GM23338 (cell line): ENCODE results near the gene WFDC13. TPM values are rescaled to one million over a fixed set of nuclear protein-coding genes. Genes with fewer than 3 reads are reported as not detected.

Experiments
- ATAC-seq: fragments of 200-7000 bp; cut with Tn5 transposase; 3 replicates; pipeline ENCODE4 v1.9.1; 2020
- DNase-seq: peaks from one replicate; pipeline ENCODE4 v3.0.0-alpha.2; 2015; ENCODE audit warnings: low spot score
- H2AFZ ChIP-seq: fragments of 200-600 bp; sonication (generic); 2 replicates; pipeline ENCODE4 v1.8.0; 2016; ENCODE audit warnings: antibody characterized with exemption, mild to moderate bottlenecking, moderate library complexity
- H3F3A ChIP-seq: fragments of 200-600 bp; sonication (generic); replicated peaks from 2 replicates; pipeline ENCODE4 v1.8.0; 2017; ENCODE audit warnings: antibody characterized with exemption, mixed run types, low read depth
- H3K27ac ChIP-seq: fragments of 200-600 bp; sonication (generic); 2 replicates; pipeline ENCODE4 v1.6.1; 2016; ENCODE audit warnings: low read depth
- H3K27me3 ChIP-seq: fragments of 200-600 bp; sonication (generic); 2 replicates; pipeline ENCODE4 v1.8.0; 2016; ENCODE audit warnings: mild to moderate bottlenecking, mixed run types, moderate library complexity; ENCODE audit not compliant: insufficient read depth
- H3K36me3 ChIP-seq: fragments of 200-600 bp; sonication (generic); 2 replicates; pipeline ENCODE4 v1.8.0; 2016; ENCODE audit warnings: mild to moderate bottlenecking; ENCODE audit not compliant: insufficient read depth
- H3K4me1 ChIP-seq: fragments of 200-600 bp; sonication (generic); 2 replicates; pipeline ENCODE4 v1.8.0; 2016; ENCODE audit warnings: mild to moderate bottlenecking, moderate library complexity; ENCODE audit not compliant: insufficient read depth
- H3K4me2 ChIP-seq: fragments of 200-600 bp; sonication (generic); 2 replicates; pipeline ENCODE4 v1.7.1; 2017; ENCODE audit warnings: mixed run types
- H3K4me3 ChIP-seq: fragments of 200-600 bp; sonication (generic); 2 replicates; pipeline ENCODE4 v1.6.1; 2016; ENCODE audit warnings: mixed run types
- H3K79me2 ChIP-seq: fragments of 200-600 bp; sonication (generic); replicated peaks from 2 replicates; pipeline ENCODE4 v1.8.0; 2017; ENCODE audit warnings: mild to moderate bottlenecking; ENCODE audit not compliant: insufficient read depth
- H3K9me2 ChIP-seq: fragments of 200-600 bp; sonication (generic); 2 replicates; pipeline ENCODE4 v1.8.0; 2017; ENCODE audit not compliant: insufficient read depth
- H4K20me1 ChIP-seq: fragments of 200-600 bp; sonication (generic); replicated peaks from 2 replicates; pipeline ENCODE4 v1.8.0; 2017; ENCODE audit warnings: mild to moderate bottlenecking; ENCODE audit not compliant: insufficient read depth
- H3K27ac Mint-ChIP-seq: 2 replicates; pipeline ENCODE4 v1.8.0; 2020; ENCODE audit warnings: inconsistent platforms, mild to moderate bottlenecking, moderate library complexity, mixed read lengths
- H3K27me3 Mint-ChIP-seq: 3 replicates; pipeline ENCODE4 v1.8.0; 2022; ENCODE audit warnings: low read depth, mild to moderate bottlenecking, moderate library complexity, mixed read lengths, inconsistent platforms; ENCODE audit not compliant: insufficient read depth, poor library complexity
- H3K36me3 Mint-ChIP-seq: 3 replicates; pipeline ENCODE4 v1.8.0; 2021; ENCODE audit warnings: low read depth, mild to moderate bottlenecking, inconsistent platforms, moderate library complexity, mixed read lengths
- H3K4me1 Mint-ChIP-seq: 3 replicates; pipeline ENCODE4 v1.8.0; 2020; ENCODE audit warnings: mild to moderate bottlenecking, inconsistent platforms, mixed read lengths
- H3K4me3 Mint-ChIP-seq: 3 replicates; pipeline ENCODE4 v1.8.0; 2021; ENCODE audit warnings: moderate library complexity, mild to moderate bottlenecking, inconsistent platforms, mixed read lengths
- H3K9me3 Mint-ChIP-seq: 3 replicates; pipeline ENCODE4 v1.8.0; 2020; ENCODE audit warnings: moderate library complexity, mild to moderate bottlenecking, inconsistent platforms, mixed read lengths
- CREB1 ChIP-seq: fragments of 250-450 bp; sonication (Bioruptor Pico); IDR thresholded peaks from 2 replicates; pipeline ENCODE4 v1.5.0; 2020; ENCODE audit warnings: low read depth, mild to moderate bottlenecking, moderate library complexity
- CTCF ChIP-seq, 2 experiments: fragments of 200-600 bp in 1 of 2; sonication (generic) in 1 of 2; conservative IDR thresholded peaks; 2 replicates each; pipeline versions ENCODE4 v1.5.1 to v1.6.1; 2016 to 2017; ENCODE audit warnings: antibody characterized with exemption in 2 of 2, low read depth in 2 of 2, mild to moderate bottlenecking in 2 of 2, moderate library complexity in 1 of 2
- ETS1 ChIP-seq: IDR thresholded peaks from 2 replicates; pipeline ENCODE4 v1.6.1; 2016; ENCODE audit warnings: antibody characterized with exemption
- EZH2 ChIP-seq: fragments of 200-600 bp; sonication (generic); IDR thresholded peaks from one replicate; pipeline ENCODE4 v1.8.0; 2017; ENCODE audit warnings: antibody characterized with exemption, mild to moderate bottlenecking, low read depth; ENCODE audit not compliant: unreplicated experiment
- EZH2phosphoT487 ChIP-seq: fragments of 200-600 bp; sonication (generic); IDR thresholded peaks from one replicate; pipeline ENCODE4 v1.8.1; 2018; ENCODE audit warnings: antibody characterized with exemption; ENCODE audit not compliant: unreplicated experiment
- JUNB ChIP-seq: IDR thresholded peaks from one replicate; pipeline ENCODE4 v1.6.1; 2016; ENCODE audit warnings: antibody characterized with exemption; ENCODE audit not compliant: unreplicated experiment
- NANOG ChIP-seq: IDR thresholded peaks from 2 replicates; pipeline ENCODE4 v1.6.1; 2016; ENCODE audit warnings: antibody characterized with exemption, borderline replicate concordance
- POLR2AphosphoS5 ChIP-seq: IDR thresholded peaks from 2 replicates; pipeline ENCODE4 v1.6.1; 2016; ENCODE audit warnings: antibody characterized with exemption, low read depth
- REST ChIP-seq: IDR thresholded peaks from one replicate; pipeline ENCODE4 v1.6.1; 2018; ENCODE audit warnings: antibody characterized with exemption; ENCODE audit not compliant: unreplicated experiment
- STAT1 ChIP-seq: IDR thresholded peaks from one replicate; pipeline ENCODE4 v1.6.1; 2016; ENCODE audit warnings: antibody characterized with exemption; ENCODE audit not compliant: unreplicated experiment
- ZNF114 ChIP-seq: fragments of 250-450 bp; sonication (Bioruptor Pico); IDR thresholded peaks from 2 replicates; pipeline ENCODE4 v1.5.0; 2020; ENCODE audit warnings: mild to moderate bottlenecking, moderate library complexity
- ZNF331 ChIP-seq: fragments of 250-450 bp; sonication (Bioruptor Pico); IDR thresholded peaks from 2 replicates; pipeline ENCODE4 v1.5.0; 2020; ENCODE audit warnings: low read depth, mild to moderate bottlenecking, moderate library complexity
- ZNF462 ChIP-seq: fragments of 250-450 bp; sonication (Bioruptor Pico); IDR thresholded peaks from 2 replicates; pipeline ENCODE4 v1.5.0; 2020; ENCODE audit warnings: mild to moderate bottlenecking, moderate library complexity
- long read RNA-seq: library from polyadenylated mRNA; unstranded; transcript quantifications from one replicate; pipeline ENCODE4 v2.0.0, GENCODE V29; 2020; ENCODE audit not compliant: unreplicated experiment
- polyA plus RNA-seq: library from polyadenylated mRNA; unstranded; fragments of >200 nt; fragmentation: Nextera tagmentation; extraction: Ambion mirVana; gene quantifications from 2 replicates; pipeline ENCODE4 v1.2.1, GENCODE V29; 2016
- total RNA-seq: library from RNA; depleted of rRNA; stranded (reverse); fragments of >200 nt; shearing (Covaris generic); gene quantifications from 2 replicates; pipeline ENCODE4 v1.2.3, GENCODE V29; 2014; rRNA removed

The WFDC13 gene
- total RNA-seq, result not detected in 2 replicates
- polyA plus RNA-seq, result not detected in 2 replicates
- long read RNA-seq, result 0 reads

- peaks cover 4% of the 10 kb centered on the region for H3K27me3 Mint-ChIP-seq
- ATAC-seq (no peak), DNase-seq (no peak)
- Histone ChIP-seq H3F3A (no peaks in the 10 kb centered on the region), H3K79me2 (no peaks in the 10 kb centered on the region), H3K9me2 (peaks cover 24% of the 10 kb centered on the region), H3K27ac (no peak within 1 kb of the TSS), H3K36me3 (no peaks in the 10 kb centered on the region), H3K4me1 (no peaks in the 10 kb centered on the region), H4K20me1 (no peaks in the 10 kb centered on the region), H3K4me2 (no peak within 1 kb of the TSS), H3K27me3 (no peaks in the 10 kb centered on the region), H2AFZ (no peak within 1 kb of the TSS), H3K4me3 (no peak within 1 kb of the TSS)
- no peak within 1 kb of the TSS for H3K27ac Mint-ChIP-seq
- H3K36me3 Mint-ChIP-seq, result no peaks in the 10 kb centered on the region
- TF ChIP-seq REST (no peak), CREB1 (no peak), ZNF331 (CRISPR knock-in tag) (no peak), NANOG (no peak), EZH2 (no peak), ETS1 (no peak), POLR2AphosphoS5 (no peak), EZH2phosphoT487 (no peak), STAT1 (no peak), ZNF114 (CRISPR knock-in tag) (no peak), JUNB (no peak), ZNF462 (CRISPR knock-in tag) (no peak), CTCF (conservative IDR thresholded peaks at IDR 0.05; ENCODE audit: low read depth in 2 of 2) (no peak)
- H3K4me1 Mint-ChIP-seq, result no peaks in the 10 kb centered on the region
- no peak within 1 kb of the TSS for H3K4me3 Mint-ChIP-seq
- H3K9me3 Mint-ChIP-seq, result no peaks in the 10 kb centered on the region
Measured at GRCh38 chr20:45701873-45702272, at the start of gene WFDC13. Gene WFDC13 (plus strand): TSS chr20:45702038. CDS start chr20:45702124, 86 bp downstream.
